GM12874 (cell line): ENCODE measurements around the gene P2RY11.

ENCODE experiments used
- CTCF ChIP-seq: IDR thresholded peaks from 2 replicates; pipeline ENCODE4 v1.5.1; 2011; ENCODE audit warnings: low read depth, mild to moderate bottlenecking, control low read depth, low read length, moderate library complexity; ENCODE audit not compliant: insufficient read depth

Gene P2RY11

GRCh38 chr19:10078329-10078728 lies 33.2 kb upstream of the P2RY11 start:
- no peak for TF ChIP-seq CTCF

GRCh38 chr19:10079031-10079453 lies 32.5 kb upstream of the P2RY11 start:
- TF ChIP-seq CTCF: no peak

GRCh38 chr19:10083911-10084310 lies 27.6 kb upstream of the P2RY11 start:
- no peak for TF ChIP-seq CTCF

GRCh38 chr19:10084803-10085202 lies 26.7 kb upstream of the P2RY11 start:
- no peak for TF ChIP-seq CTCF

GRCh38 chr19:10085641-10086590 lies 25.6 kb upstream of the P2RY11 start, which contains the start of gene SHFL:
Gene SHFL, plus strand, starts transcription at chr19:10086317. Its CDS starts 111 bp downstream, at chr19:10086428.
- TF ChIP-seq CTCF: no peak

GRCh38 chr19:10086591-10087192 lies 24.8 kb upstream of the P2RY11 start:
- no peak for TF ChIP-seq CTCF

GRCh38 chr19:10087296-10088061 lies 24.0 kb upstream of the P2RY11 start:
- TF ChIP-seq CTCF: no peak
